ENCODE measurements around the gene IL17D.

IL17D gene

DNA sequence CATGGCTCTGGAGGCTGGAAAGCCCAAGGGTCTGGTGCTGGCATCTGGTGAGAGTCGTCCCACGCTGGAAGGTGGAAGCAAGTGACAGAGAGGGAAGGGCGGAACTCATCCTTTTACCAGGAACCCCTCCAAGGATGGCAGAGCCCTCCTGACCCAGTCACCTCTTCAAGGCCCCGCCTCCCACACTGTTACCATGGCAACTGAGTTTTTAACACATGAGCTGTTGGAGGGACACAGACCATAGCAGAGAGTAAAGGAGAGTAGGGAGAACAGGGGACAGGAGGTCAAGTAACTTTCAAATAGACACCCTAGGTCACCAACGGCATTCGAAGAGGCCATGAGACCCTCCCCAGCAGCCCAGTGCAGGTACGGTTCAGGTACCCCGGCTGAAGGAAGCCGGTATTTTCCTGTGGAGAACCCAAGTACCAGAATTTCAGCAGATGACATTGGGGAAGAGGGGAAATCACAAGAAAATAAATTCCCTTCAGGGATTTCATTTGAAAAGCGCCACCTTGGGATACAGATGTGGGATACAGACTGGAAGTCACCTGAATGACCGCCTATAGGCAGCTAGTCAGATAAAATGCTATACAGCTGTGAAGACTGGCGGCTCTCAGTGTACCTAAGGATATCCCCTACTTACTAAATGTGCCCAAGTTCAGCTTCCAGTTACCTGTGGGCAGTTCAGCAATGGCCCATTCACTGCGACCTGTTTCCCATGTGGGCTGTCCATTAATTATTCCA is 8.0 kb downstream of the IL17D start:
- Histone ChIP-seq H3K27me3 (replicated peaks; ENCODE audit: control insufficient read depth, insufficient read depth, low read length) (no peaks in the 10 kb centered on the region), H3K36me3 (ENCODE audit: control insufficient read depth, insufficient read depth, low read length) (no peaks in the 10 kb centered on the region), H3K4me3 (replicated peaks; ENCODE audit: low read depth, low read length) (no peak overlapping the region)
- TF ChIP-seq, protein P1, sequence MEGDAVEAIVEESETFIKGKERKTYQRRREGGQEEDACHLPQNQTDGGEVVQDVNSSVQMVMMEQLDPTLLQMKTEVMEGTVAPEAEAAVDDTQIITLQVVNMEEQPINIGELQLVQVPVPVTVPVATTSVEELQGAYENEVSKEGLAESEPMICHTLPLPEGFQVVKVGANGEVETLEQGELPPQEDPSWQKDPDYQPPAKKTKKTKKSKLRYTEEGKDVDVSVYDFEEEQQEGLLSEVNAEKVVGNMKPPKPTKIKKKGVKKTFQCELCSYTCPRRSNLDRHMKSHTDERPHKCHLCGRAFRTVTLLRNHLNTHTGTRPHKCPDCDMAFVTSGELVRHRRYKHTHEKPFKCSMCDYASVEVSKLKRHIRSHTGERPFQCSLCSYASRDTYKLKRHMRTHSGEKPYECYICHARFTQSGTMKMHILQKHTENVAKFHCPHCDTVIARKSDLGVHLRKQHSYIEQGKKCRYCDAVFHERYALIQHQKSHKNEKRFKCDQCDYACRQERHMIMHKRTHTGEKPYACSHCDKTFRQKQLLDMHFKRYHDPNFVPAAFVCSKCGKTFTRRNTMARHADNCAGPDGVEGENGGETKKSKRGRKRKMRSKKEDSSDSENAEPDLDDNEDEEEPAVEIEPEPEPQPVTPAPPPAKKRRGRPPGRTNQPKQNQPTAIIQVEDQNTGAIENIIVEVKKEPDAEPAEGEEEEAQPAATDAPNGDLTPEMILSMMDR (IDR thresholded peaks at IDR 0.05; ENCODE audit: insufficient read depth, low read length, poor library complexity, severe bottlenecking) = no peak
- no peak for DNase-seq (ENCODE audit: extremely low read depth, insufficient read length)

DNA sequence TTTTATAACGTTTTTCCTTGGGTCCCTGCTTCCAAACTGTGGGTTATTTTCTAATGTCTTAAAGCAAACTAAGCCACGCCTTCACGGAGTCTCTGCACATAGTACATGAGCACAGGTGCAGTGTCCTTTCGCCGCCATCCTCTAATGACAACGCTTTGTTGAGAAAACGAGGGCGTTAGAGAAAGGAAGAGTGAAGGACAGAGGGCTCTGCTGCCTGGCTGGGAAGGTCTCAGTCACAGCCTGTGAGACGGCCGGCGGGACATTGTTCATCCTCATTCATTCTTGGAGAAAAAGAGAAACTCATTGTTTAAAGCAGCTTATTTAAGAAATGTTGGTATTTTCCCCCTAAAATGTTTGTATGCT is 9.5 kb downstream of the IL17D start:
- TF ChIP-seq, protein P1 (IDR thresholded peaks at IDR 0.05; ENCODE audit: insufficient read depth, low read length, poor library complexity, severe bottlenecking) = no peak
- no peaks in the 10 kb centered on the region for H3K36me3 ChIP-seq (ENCODE audit: control insufficient read depth, insufficient read depth, low read length)
- DNase-seq (ENCODE audit: extremely low read depth, insufficient read length) = no peak
- no peak overlapping the region for H3K4me3 ChIP-seq (replicated peaks; ENCODE audit: low read depth, low read length)
- H3K27me3 ChIP-seq (replicated peaks; ENCODE audit: control insufficient read depth, insufficient read depth, low read length) = no peaks in the 10 kb centered on the region

DNA sequence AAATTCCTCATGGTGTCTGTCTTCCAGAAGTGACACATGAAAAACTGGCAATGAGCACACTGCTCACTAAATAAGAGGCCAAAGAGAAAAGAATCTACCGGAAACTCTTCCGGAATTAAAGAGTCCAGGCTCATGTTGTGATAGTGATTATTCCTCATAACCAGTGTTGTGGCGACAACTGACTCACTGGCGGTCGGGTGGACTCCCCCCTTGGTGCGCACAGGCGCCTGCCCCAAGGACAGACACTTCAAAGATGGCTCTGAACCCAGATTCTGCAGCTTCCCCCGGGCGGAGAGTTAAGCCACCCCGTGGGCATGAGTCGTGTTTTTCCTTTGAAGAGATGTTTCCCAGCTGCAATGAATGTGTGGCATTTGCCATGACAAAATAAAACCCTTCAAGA is 10.3 kb downstream of the IL17D start:
- no peak overlapping the region for H3K4me3 ChIP-seq (replicated peaks; ENCODE audit: low read depth, low read length)
- DNase-seq (ENCODE audit: extremely low read depth, insufficient read length) = no peak
- H3K27me3 ChIP-seq (replicated peaks; ENCODE audit: control insufficient read depth, insufficient read depth, low read length) = no peaks in the 10 kb centered on the region

DNA sequence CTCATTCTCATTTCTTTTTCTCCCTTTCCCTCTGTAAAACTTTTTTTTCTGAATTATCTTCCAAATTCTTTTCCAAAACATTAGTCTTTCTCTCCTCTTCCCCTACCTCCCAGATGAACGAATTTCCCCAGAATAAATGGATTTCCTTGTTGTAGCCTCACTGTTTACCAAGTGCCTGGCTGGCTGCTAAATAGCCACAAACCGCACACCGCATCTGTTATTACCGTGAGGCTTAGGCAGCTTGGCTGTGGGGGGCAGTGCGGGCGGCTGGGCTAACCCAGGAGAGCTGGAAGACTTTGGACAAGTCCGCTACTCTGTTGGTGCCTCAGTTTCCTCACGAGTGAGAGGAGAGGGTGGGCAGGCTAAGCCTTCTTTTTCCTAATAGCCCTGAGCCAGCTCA is 10.7 kb downstream of the IL17D start:
- TF ChIP-seq, protein P1 (IDR thresholded peaks at IDR 0.05; ENCODE audit: insufficient read depth, low read length, poor library complexity, severe bottlenecking) = no peak
- no peaks in the 10 kb centered on the region for H3K36me3 ChIP-seq (ENCODE audit: control insufficient read depth, insufficient read depth, low read length)
- no peaks in the 10 kb centered on the region for H3K27me3 ChIP-seq (replicated peaks; ENCODE audit: control insufficient read depth, insufficient read depth, low read length)
- no peak overlapping the region for H3K4me3 ChIP-seq (replicated peaks; ENCODE audit: low read depth, low read length)
- DNase-seq (ENCODE audit: extremely low read depth, insufficient read length) = no peak

More for the DNA sequence above, 10.3 kb downstream of the IL17D start:
- TF ChIP-seq, protein P1 (IDR thresholded peaks at IDR 0.05; ENCODE audit: insufficient read depth, low read length, poor library complexity, severe bottlenecking) = no peak
- H3K36me3 ChIP-seq (ENCODE audit: control insufficient read depth, insufficient read depth, low read length) = no peaks in the 10 kb centered on the region

DNA sequence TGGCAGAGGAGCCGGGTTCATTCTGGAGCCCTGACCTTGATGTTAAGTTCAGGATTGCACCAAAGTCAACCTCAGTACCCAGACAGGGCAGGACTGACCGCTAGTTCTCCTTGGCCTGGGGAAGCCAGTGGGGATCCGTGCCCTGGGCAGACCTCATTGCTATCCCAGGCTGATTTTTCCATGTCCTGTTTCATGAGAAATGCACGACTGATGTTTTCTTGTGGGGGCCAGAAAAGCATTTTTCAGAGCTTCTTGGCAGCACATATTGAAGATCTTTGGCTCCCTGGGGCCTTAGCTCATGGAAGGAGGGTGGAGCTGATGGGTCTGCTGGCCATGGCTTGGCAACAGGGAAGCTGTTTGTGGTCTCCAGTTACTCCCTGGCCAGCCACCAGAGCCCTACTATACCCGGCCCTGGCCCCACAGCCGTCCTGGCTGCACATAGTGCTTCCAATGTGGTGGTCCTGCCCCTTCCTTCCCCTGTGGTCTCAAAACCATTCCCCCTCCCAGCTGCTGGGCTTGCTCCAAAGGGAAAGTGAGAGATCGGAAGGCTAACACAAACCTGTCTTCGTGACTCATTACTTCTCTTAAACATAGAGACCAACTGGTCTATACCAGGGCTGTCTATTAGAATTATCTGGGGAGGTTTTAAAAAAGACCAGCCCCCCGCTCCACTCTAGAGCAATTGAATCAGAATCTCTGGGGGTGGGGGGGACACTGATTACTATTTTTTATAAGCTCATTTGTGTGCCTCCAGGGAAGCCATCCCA is 11.2 kb downstream of the IL17D start:
- TF ChIP-seq, protein P1 (IDR thresholded peaks at IDR 0.05; ENCODE audit: insufficient read depth, low read length, poor library complexity, severe bottlenecking) = no peak
- Histone ChIP-seq H3K36me3 (ENCODE audit: control insufficient read depth, insufficient read depth, low read length) (no peaks in the 10 kb centered on the region), H3K27me3 (replicated peaks; ENCODE audit: control insufficient read depth, insufficient read depth, low read length) (no peaks in the 10 kb centered on the region), H3K4me3 (replicated peaks; ENCODE audit: low read depth, low read length) (no peak overlapping the region)
- DNase-seq (ENCODE audit: extremely low read depth, insufficient read length) = no peak

All from GM06990 (cell line).